GM21381 (cell line): ENCODE results near the gene IMP3.
"Not testable (repeated sequence)": the region's sequence is repeated elsewhere in the genome, so short reads cannot be mapped to it uniquely, and the experiment has no call there.

Experiments used
- ATAC-seq: cut with Tn5 transposase; IDR thresholded peaks from one replicate; pipeline ENCODE4 v1.9.1; 2021; ENCODE audit warnings: mild to moderate bottlenecking, moderate library complexity; ENCODE audit not compliant: unreplicated experiment

Gene IMP3, protein sequence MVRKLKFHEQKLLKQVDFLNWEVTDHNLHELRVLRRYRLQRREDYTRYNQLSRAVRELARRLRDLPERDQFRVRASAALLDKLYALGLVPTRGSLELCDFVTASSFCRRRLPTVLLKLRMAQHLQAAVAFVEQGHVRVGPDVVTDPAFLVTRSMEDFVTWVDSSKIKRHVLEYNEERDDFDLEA

DNA sequence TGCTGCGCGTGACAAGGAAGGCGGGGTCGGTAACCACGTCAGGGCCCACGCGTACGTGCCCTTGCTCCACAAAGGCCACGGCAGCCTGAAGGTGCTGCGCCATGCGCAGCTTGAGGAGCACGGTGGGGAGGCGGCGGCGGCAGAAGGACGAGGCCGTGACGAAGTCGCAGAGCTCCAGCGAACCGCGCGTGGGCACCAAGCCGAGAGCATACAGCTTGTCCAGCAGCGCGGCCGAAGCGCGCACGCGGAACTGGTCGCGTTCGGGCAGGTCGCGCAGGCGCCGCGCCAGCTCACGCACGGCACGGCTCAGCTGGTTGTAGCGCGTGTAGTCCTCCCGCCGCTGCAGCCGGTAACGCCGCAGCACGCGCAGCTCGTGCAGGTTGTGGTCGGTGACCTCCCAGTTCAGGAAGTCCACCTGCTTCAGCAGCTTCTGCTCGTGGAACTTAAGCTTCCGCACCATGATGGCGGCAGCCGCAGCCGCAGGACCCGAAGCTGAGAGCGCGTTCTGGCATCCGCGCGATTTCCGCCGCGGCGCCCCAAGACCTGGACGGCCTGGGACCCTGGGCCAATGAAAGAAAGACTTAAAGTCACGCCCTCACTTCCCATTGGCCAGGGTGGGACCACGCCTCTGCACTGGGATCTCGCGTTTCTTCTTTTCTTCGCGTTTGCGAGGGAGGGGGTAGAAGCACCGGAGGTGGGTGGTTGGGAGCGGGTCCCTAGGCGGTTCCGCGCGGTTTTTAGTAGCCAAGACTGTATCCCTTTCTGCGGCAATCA is at the start of gene IMP3:
TSS of gene IMP3 (minus strand) at position 516 of the 774 bp plus-strand sequence. CDS start at position 460, 56 bp downstream.
- ATAC-seq: peak; percentile 94

DNA sequence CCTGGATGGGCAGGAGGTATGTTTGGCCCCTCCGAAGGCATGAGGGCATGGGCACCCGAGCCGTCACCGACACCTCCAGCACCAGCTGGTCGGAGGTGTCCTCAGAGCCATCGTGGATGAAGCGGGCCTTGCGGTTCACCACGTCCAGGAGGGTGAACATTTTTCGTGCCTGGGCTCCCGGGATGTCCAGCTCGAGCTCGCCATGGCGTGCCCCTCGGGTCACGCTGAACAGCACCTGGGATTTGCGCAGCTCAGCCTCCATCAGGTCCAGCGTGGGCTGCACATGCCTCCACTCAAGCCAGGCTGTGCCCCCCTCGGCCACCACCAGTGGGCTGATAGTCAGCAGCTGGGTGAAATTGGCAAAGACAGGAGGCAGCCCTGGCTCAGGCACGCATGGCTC is 49.4 kb upstream of the IMP3 start:
- not testable (repeated sequence) for ATAC-seq

DNA sequence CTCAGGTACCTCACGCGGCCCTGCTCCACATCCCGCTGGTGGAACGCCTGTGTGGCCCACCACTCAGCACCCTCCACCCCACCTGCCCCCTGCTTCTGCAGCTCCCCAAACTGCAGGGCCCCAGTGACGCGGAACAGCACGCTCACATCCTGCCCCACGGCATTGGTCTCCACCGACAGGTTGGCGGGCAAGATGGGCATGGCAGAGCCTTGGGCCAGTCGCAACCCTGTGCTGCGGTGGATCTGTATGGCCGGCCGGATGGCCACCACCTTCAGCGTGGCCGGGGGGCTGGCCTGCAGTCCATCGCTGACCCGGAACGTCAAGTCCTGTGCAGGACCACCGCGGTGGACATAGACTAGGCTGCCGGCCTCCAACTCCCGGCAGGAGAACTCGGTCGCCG is 48.8 kb upstream of the IMP3 start:
- no peak for ATAC-seq

DNA sequence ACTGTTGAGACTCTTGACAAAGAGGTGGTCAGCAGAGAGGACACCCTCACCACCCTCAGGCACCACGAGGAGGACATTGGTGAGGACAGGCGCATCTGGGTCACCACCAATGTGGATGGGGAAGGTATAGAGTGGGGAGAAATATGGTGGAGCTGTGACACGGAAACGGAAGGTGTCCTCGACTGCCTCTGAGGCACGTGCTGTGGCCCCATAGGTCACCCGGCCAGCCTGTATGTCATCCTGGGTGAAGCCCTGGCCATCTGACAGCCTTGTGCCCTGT is 48.2 kb upstream of the IMP3 start:
- ATAC-seq: no peak

DNA sequence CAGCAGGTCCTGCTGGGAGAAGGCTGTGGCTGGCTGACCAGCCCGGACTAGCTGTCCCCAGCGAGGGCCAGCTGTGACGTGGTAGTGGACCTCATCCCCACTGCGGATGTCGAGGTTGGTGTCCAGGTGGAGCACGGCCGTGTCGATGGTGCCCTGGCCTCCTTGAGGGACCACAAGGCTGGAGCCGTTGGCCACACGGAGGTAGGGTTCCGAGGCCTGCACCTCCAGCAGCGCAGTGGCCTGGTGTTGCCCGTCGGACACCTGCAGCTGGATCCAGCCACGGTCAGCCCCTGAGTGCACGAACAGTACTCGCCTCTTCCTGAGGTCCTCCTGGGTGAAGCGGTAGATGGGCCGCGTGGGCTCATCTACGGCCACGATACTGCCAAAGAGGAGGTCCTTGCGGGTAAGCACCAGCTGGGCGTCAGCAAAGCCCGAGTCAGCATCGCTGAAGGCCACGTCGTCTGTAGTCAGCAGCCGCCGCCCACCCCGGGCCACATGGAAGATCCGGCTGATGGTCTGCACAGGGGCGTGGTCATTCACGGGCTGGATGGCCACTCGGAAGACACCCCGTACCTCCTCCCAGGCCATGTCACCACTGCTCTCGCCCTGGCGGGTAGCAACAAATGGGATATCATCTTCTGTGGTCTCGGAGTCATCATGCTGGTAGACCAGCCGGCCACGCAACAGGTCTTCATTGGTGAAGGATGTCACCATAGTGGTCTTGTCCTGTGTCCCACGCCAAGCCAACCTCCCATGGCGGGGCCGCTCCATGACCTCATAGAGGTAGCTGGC is 47.7 kb upstream of the IMP3 start:
- no peak for ATAC-seq

- not testable (repeated sequence) for ATAC-seq
Measured at GRCh38 chr15:75686212-75686642, 46.2 kb upstream of the IMP3 start.

DNA sequence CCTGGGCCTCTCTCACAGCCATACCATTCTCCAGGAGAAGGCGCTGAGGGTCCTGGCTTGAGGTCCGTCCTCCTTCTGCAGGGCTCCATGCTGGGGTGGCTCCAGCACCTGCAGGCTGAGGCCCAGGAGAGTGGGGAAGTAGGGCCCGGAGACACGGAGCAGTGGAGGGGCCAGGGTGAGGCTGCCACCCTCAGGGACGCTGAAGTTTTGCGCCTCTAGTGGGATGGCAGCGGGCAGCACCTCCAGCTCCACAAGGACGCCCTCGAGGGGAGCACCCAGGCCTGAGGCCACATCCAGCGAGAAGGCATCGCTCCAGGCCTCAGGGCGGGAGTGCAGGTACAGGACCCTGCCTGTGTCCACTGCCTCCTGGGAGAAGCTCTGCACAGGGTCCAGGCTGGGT is 45.2 kb upstream of the IMP3 start:
- ATAC-seq: no peak

DNA sequence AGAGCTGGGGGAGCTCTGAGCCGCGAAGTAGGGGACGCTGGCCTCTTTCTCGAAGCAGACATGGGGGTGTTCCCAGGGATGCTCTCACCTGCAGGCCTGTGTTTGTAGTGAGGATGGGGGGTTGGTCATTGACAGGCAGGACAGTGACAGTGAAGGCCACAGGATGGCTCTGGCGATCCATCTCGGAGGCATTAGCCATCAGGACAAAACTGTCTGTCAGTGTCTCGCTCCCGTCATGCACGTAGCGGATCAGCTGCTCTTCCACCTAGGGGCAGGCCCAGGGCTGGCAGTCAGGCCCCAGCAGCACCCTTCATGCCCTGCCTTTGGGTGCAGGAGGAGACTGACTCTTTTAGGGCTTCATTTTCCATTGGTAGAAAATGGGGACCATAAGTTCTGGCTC is 44.6 kb upstream of the IMP3 start:
- ATAC-seq: no peak

GRCh38 chr15:75683646-75684312 is 43.8 kb upstream of the IMP3 start:
- not testable (repeated sequence) for ATAC-seq

GRCh38 chr15:75682181-75683135 is 42.4 kb upstream of the IMP3 start:
- no peak for ATAC-seq

DNA sequence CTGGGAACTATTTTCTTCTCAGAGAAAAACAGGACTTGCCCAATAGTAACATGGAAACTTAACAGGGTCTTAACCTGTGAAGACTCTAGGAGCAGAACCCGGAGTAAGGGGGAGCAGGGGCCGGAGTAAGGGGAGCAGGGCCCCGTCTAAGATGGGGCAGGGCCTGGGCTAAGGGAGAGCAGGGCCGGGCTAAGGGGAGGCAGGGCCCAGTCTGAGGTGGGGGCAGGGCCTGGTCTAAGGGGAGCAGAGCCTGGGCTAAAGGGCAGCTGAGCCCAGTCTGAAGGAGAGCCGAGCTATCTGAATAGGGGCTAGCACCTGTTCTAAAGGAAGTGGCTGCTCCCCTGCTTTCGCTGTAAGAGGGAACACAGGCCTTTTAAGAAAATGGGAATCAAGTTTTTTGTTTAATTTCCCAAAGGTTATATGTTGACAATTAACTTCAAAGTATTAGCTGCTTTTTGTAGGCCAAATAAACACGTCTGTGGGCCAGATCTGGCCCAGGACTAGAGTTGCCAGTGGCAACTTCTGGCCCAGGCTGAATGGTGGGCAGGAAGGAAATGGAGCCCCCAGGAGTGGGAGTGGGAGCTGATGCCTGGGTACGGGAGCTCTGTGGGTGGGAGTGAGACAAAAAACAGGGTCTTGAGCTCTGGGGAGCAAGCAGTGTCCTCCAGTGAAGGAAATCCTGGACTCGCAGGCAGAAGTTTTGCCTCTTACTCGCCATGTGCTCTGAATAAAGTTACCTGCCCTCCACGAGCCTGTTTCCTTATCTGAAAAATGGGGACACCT is 40.2 kb upstream of the IMP3 start:
- ATAC-seq: no peak

- ATAC-seq: not testable (repeated sequence)
Measured at GRCh38 chr15:75678324-75678690, 38.3 kb upstream of the IMP3 start.

DNA sequence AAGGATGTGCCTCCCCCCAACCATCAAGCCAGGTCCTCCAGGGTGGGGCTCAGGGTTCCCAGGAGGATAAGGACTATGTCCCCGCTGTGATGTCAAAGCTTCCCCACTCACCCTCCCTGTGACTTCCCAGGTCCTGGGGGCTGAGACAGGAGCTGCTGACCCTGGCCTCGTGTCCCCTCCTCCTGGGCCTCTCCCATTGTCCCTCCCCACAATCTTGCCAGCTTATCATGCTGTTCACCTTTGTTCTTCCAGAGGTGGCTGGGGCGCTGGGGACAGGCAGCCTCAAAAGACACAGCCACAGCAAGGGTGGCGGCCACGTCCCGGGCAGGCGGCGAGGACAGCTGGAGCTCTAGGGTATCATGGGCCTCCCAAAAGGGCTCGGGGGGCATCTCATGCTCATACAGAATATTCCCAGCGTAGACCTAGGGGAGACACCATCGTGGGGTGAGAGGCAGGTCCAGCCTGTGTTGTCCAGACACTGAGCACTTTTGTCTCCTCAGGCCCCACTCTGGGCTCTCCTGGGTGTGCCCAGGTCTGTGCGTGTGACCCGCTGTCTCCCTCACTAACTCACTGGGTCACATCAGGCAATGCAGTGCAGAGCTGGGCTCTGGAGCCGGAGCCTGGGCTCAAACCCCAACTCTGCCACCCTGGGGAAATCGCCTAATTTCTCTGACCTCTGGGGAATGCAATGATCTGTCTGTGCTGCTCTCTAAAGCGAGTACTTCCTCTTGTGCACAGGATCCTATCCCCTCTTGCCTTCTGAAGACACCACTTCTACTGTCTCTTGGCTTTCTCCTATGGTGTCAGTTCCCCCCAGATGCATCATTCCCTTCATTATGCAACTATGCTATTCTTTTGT is 37.7 kb upstream of the IMP3 start:
- ATAC-seq: no peak

GRCh38 chr15:75676688-75677464 is 36.9 kb upstream of the IMP3 start:
- no peak for ATAC-seq

DNA sequence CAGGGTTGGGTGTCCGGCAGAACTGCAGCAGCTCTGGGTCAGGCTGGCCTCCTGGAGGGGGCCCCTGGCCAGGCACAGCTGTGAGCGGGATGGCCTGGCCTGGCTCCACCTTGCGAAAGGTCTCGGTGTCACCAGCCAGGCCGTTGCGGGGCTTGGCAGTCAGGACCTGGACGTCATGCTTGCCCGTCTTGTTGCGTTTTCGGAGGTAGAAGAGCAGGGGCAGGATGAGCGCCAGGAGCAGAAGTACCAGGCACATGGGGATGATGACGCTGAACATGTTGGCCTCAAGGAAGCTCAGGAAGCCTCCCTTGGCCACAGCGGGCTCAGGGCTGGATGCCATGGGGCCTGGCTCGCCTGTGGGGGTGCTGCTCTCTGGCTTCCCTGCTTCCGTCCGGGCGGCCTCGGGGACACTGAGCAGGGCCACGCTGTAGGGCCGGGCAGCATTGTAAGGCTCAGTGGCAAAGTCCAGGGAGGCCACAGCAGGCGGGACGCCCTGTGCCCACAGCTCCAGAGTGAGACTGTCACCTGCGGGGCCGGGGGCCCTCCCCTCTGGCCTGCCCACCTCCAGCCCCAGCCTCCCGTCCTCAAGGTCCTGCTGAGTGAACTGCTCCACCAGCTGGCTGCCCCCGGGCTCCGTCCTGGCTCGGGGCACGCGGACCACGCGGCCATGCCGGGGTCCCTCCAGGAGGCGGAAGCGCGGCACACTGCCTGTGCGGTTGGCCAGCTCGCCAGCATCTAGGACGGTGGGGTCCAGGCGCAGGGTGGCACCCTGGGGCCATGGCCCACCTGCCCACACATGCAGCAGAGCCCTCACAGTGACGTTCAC is 35.8 kb upstream of the IMP3 start:
- ATAC-seq: no peak

DNA sequence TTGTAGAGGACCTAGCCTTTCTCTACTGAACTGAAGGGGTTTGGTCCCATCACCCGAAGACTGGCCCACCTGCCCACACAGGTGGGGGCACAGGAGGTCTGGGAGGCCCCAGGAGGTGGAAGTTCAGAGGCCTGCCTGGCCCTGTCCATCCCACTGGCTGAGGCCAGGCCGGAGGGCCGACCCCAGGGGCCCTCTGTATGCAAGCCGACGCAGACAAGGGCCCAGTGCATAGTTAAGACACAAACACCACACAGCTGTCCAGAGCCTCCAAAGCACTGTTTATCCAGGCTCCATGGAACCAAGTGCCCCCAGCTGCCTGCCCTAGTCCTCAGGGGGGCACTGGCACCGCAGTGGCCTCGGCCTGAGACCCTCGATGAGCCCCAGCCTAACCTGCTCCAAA is 34.3 kb upstream of the IMP3 start:
- no peak for ATAC-seq
